Fibroblast of villous mesenchyme (primary cell): Measurements from ENCODE around the gene C2orf92. TPM values are rescaled to one million over a fixed set of nuclear protein-coding genes. Genes with fewer than 3 reads are reported as not detected.
A peak's percentile ranks its signal among the peaks of the same experiment; 100 is the strongest.

Experiments
- DNase-seq: peaks from one replicate; pipeline ENCODE4 v3.0.0-alpha.2; 2010; ENCODE audit warnings: low read depth
- H3K4me3 ChIP-seq: 2 replicates; pipeline ENCODE4 v1.5.1; 2011; ENCODE audit warnings: low read depth, mild to moderate bottlenecking, low read length
- CTCF ChIP-seq: IDR thresholded peaks from 2 replicates; pipeline ENCODE4 v1.5.1; 2012; ENCODE audit warnings: low read depth, mild to moderate bottlenecking, low read length; ENCODE audit not compliant: insufficient read depth
- total RNA-seq: library from RNA; depleted of rRNA; stranded (reverse); fragments of >200 nt; gene quantifications from 2 replicates; pipeline ENCODE4 v1.2.3, GENCODE V29; 2012

The C2orf92 gene
- total RNA-seq, 1 donor = 6.0 TPM

GRCh38 chr2:97661927-97662326, 7.6 kb upstream of the C2orf92 start:
- TF ChIP-seq CTCF = no peak
- DNase-seq = no peak
- no peak overlapping the region for H3K4me3 ChIP-seq

DNA sequence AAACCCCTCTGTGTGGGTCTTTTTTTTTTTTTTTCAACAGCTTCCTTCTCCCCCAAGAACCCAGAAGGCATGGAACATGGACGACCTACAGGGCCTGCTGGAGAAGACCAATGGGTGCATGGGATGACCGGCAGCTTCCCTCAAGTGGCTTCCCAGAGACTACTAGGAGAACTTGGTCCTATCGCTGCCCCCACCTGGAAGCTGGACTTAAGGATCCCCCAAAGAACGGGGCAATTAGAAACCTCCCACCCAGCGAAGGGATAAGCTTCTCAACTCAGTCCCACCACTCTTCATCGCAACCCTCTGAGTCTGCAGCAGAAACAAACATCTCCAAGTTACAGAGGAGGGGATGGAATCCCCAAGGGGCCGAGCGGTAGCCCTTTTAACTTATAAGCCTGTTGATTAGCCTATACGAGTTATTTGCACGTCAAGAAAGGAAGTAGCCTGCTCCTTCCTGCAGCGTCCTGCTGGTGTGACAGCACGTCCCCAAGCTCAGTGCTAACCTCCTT, 7.1 kb upstream of the C2orf92 start:
- H3K4me3 ChIP-seq = peak overlapping the region; percentile 82
- DNase-seq = no peak
- TF ChIP-seq CTCF = no peak

- peak; percentile 89 for DNase-seq
- peak overlapping the region; percentile 82 for H3K4me3 ChIP-seq
- TF ChIP-seq CTCF = no peak
Observed at GRCh38 chr2:97662895-97663625, 6.5 kb upstream of the C2orf92 start.

- DNase-seq = no peak
- TF ChIP-seq CTCF = no peak
- peak overlapping the region; percentile 82 for H3K4me3 ChIP-seq
Observed at GRCh38 chr2:97663626-97663961, 5.9 kb upstream of the C2orf92 start.

GRCh38 chr2:97663962-97664635, 5.4 kb upstream of the C2orf92 start, which contains the start of gene ACTR1B:
ACTR1B (minus strand) TSS chr2:97664044; CDS start chr2:97663890, 154 bp downstream.
- DNase-seq = peak; percentile 98
- TF ChIP-seq CTCF = peak; percentile 55
- H3K4me3 ChIP-seq = peak within 1 kb of the TSS; percentile 82

- peak overlapping the region; percentile 82 for H3K4me3 ChIP-seq
- no peak for TF ChIP-seq CTCF
- DNase-seq = no peak
Observed at GRCh38 chr2:97664636-97664970, 4.9 kb upstream of the C2orf92 start.
